ENCODE results near the gene HEMK1.

The HEMK1 gene, protein sequence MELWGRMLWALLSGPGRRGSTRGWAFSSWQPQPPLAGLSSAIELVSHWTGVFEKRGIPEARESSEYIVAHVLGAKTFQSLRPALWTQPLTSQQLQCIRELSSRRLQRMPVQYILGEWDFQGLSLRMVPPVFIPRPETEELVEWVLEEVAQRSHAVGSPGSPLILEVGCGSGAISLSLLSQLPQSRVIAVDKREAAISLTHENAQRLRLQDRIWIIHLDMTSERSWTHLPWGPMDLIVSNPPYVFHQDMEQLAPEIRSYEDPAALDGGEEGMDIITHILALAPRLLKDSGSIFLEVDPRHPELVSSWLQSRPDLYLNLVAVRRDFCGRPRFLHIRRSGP

DNA sequence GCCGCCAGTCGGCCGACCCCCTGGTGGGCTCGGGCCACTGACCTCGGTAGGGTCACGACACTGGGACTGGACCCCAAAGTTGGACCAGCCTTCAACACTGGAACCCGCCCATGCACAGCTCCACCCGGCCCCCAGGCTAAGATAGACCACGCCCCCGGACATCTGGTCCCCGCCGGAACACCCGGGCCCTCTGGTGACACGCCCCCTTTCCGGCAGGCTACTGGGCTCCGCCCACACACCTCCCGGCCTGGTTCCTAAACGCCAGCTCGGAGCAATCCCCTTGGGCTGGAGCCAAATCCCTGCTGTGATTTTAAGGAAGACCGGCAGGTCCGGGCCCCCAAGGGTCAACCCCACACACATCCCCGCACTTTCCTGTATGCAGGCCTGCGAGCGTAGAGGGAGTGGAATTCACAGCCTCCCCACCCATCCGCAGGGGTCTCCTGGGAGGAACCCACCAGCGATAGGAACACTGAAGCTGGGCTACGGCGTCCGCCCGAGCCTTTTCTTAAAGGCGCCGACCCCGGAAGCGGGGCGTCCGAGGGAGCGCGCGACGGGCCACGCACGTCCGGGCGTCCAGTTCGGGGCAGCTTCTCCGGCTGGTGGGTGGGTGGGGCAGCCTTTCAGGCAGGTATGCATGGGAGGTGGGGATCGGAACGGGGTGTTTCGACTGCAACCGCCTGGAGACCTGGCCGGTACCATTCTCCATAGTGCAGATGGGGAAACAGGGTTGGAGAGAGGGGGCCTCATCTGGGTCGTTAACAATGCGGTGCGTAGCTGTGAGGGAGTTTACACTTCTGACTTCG lies at the start of gene HEMK1:
TSS of gene HEMK1 (plus strand) at position 576 of the 803 bp plus-strand sequence. CDS start 1,583 bp downstream, outside the sequence.
- DNase-seq, result peak; percentile 90

DNA sequence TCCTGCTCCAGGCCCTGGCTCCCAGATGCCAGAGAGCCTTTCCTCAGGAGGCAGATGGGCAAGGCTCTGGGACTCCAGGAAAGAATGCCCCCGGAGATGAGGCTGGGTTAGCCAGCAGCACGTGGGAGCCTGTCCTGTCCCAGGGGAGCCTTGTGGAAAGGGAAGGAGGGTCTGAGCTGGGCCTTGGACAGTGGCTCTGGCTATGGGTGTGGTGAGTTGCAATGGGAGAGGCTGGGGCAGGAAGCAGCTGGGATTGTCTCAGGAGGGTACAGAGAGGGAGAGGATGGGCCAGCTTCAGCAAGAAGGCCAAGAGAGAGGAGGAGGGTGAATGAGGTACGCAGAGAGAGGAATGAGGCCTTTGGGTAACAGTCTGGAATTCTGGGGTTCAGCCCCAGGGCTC lies 48.5 kb upstream of the HEMK1 start:
- DNase-seq, result no peak

DNA sequence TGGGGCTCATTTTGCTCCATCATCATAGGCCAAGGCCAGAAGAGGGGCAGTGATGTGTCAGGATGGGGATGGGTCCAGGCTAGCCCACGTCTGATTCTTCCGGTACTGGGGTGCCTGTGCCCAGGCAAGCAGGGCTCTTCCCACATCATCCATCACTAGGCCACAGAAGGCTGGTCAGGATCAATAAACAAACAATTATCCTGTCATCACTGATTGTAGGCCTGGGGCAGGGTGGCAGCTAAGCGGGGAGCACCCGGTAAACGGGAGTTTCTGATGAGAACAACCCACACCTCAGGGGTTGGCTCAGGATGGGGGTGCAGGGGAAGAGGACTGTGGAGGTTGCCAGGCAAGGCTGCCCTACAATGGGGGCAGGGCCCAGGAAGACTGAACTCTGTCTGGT lies 47.8 kb upstream of the HEMK1 start:
- DNase-seq, result no peak

DNA sequence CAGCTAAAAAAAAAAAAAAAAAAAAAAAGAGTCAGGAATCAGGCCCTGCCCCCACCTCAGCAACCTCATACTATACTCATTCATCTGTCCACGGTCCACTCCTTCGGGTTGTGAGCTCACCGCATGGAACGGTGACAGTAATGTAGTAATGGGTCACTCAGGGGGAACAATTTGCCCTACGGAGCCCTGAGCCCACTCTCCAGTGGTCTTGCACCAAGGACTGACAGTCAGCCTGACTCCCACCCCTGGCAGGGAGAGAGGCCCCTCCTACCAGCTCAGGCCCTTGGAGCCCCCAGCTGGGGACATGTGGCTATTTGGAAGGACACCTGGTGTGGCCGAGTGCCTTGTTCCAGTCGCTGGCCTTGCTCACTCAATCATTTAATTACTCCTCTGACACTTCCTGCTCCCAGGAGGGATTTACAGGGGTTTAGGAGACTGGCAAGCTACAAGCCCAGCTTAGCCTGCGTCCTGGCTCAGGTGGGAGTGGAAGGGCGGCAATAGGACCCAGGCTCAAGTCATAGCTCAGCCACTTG lies 46.0 kb upstream of the HEMK1 start:
- DNase-seq, result no peak

DNA sequence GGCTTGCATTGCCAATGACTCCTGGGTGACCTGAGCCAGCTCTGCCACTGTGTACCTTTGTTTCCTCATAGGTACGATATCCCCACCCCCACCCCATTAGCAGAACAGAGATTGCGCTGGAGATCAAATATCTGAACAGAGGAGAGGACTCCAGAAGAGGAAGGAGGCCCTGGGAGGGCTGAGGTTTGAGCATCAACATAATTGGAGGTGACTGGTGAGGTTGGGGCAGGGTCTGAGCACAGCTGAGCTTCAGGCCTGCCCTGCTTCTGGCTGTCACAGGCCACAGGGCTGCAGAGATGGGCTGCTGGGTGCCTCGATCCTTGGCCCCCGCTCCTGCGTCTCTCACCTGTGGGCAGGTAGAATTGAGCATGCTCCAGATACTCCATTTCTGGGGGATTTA lies 44.6 kb upstream of the HEMK1 start:
- DNase-seq, result no peak

DNA sequence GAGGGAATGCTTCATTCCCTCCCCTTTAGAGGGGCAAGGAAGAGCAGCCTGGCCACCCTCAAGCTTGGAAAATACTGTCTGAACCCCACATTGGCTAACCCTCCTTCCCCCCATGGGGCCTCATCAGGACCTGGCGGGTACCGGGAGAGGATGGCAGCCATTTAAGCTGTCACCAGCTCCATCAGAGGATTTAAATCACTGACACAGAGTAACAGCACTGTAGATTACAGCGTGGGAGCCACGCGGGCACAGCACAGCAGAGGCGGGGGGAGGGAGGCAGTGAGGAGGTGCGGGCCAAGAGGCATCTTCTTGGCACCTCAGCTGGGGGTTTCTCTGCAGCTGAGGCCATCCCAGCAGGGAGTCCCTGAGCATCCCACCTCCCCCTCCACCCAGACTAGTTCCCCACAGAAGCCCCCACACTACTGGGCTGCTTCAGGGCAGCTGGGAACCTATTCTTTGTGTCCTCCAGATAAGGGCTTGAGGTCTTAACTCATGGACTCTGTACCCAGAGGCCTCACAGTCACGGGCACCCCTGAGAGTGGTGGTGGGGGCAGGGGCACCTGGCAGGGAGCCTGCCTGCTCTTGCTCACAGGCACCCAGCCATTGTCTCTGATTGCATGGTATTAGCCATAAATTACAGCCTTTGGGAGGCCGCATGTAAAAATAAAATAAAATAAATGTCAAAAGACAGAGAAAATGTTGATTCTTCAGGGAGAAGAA lies 44.0 kb upstream of the HEMK1 start:
- DNase-seq, result no peak

DNA sequence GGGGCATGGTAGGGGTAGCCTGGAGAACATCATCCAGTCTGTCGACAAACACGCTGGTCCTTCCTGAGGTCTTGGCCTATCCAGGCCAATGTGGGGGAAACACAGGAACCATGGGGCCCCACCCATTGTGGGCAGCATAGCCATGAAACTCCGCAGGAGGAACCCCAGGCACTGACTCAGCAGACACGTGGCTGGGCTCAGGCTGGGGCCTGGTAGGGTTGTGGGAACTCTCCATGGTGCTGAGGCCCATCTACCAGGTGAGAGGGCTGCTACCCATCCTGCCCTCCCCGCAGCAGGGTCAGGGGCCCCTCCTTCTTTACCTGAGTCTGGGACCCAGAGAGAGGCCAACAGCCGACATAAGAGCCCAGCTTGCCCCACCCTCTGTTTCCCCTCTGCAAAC lies 43.3 kb upstream of the HEMK1 start:
- peak; percentile 32 for DNase-seq

DNA sequence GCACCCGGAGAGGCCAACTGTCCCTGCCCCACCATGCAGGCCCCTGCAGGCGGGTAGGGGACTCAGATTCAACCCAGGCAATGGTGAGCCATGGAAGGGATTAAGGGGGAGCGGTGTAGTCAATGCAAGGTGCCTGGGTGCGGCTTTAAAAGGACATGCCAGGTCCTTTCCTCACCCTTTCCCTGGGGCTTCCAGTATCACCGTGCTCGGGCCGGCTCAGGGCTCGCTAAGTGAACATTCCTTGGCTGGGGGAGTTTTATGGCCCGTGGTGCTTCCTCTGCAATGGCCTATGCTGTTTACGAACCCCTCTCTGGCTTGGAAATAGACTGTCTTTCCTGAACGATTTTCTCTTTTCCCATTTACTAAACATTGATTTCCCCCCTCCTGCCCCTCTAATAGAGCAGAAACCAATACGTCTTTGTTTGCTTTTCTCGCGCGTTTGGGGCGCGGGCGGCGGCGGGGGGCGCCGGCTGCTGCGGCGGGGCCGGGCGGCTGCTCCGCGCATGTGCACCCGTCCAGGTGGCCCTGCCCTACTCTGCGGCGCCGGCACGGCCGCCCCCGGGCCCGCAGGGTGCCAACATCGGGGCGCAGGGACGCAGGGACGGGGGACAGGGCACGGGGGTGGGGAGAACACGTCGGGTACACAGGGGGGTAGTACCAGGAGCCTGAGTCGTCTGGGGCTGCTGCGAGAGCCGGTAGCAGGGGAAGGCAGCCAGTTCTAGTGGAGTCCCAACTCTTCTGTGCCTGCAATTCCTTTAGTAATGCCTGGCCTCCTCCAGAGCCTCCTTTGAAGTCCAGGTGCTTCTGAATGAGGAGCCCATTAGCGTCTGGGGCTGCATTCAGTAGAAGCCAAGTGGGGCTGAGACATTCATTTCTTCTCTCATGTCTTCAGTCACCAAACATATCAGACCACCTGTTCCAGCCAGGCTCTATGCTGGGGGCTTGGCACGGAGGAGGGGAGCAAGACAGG lies 39.0 kb upstream of the HEMK1 start:
- DNase-seq, result no peak

DNA sequence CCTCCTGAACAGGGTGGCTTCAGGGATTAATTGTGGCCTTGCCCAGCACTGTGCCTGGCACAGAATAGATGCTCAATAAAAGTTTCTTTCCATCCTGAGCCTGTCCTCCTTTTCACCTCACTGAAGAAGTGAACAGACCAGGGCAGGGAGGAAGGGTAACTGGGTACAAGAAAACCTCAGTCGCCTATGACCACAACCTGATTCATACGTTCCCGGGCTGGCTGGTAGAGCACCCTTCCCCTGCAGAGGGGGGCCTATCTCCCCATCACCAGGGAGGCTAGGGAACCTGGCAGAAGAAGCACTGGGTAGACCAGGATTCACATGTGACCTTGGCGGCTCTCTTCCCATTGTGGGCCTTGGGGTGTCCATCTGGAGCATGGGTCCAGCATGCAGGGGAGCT lies 38.1 kb upstream of the HEMK1 start:
- no peak for DNase-seq

DNA sequence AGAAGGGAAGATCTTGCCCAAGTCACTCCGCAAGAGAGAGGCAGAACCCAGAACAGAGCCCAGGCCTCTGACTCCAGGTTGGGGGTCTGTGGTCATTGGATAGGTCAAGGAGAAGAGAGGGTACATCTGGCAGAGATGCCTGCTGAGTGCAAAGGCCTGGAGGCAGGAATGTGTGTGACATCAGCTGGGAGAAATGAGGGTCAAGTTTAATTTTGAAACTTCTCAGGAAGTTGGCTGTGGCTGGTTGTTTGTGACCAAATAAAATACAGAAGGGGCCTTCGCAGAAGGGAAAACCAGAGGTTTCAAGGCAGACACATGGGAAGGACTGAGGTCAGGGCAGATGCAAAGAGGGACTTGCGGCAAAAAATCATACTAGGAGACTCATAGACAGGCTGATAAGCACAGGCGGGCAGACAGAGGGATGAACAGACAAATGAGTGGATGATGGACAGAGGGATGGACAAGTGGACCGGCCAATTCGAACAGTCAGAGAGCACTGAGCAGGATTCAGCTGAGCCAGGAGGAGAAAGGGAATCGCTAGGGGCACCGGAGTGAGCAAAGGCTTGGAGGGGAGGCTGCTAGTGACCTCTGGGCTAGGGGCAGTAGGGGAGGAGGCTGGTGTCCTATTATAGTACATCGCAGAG lies 37.1 kb upstream of the HEMK1 start:
- no peak for DNase-seq

DNA sequence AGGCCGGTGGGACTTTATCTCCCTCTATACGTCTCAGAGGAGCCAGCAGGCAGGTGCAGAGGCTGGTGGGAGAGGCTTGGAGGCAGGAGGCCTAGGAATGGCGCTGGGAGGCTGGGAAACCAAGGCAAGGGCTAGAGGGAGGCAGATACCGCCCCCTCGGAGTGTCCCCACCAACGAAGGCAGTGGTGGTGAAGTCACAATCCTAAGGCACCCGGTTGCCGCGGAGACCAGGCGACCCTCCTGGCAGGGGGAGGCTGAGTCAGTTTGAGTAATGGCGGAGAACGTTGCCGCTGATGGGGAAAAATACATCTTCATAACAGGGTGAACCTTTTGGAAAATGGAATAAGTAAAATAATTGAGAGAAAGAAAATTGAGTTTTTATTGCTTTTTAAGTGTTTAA lies 36.0 kb upstream of the HEMK1 start:
- DNase-seq, result no peak

DNA sequence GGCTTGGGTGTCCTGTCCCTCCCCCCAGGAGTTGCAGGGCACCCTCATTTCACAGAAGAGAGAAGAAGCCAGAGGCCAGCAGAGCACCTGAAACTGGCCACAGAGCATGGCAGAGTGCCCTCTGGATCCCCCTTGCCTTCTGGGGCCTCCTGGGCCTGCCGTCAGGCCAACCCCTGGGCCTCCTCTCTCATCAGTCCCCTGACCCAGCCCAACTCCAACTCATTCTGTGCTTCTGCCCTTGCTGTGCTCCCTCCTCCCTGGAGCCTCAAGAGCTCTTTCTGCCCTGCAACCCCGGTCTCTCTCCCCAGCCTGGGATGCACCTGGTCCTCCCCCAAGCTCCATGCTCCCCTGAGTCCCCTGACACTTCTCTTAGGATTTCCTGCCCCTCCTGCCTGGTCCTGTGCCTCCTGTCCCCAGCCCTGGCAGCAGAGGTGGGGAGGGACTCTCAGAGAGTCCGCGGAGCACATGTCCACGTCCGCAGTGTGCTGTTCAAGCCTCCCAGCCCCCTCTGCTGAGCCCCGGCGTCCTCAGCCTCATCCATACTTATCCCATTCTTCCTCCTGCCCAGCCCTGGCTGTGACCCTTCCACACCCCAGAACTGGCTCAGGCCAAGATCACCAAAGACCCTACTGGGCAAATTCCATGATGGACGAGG lies 35.4 kb upstream of the HEMK1 start:
- DNase-seq, result no peak

DNA sequence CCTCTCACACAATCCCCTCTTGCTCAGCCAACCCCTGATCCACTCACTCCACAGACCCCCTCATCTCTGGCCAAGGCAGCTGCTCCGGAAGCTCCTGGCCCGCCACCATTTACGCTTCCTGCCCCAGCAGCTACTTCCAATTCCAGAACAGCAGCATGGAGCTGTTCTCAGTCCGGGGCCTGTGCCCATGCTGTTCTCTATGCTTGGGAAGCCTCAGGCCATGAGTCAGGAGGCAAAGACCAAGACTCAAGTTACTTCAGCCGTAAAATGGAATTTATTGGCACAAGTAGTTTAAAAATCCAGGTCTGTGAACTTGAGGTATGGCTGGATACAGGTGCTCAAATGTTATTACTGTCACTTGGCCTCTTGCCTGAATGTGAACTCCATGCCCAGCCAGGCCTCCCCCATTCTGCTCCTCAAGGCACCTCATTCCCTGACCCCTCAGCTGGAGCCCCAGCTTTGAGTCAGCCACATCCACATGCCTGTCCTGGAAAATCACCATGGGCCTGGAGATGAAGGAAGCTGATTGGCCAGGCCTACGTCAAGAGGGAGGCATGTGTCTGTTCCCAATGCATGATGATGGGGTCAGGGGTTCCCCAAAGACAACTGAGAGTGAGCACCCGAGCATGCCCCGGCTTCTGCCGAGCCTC lies 34.5 kb upstream of the HEMK1 start:
- DNase-seq, result no peak

DNA sequence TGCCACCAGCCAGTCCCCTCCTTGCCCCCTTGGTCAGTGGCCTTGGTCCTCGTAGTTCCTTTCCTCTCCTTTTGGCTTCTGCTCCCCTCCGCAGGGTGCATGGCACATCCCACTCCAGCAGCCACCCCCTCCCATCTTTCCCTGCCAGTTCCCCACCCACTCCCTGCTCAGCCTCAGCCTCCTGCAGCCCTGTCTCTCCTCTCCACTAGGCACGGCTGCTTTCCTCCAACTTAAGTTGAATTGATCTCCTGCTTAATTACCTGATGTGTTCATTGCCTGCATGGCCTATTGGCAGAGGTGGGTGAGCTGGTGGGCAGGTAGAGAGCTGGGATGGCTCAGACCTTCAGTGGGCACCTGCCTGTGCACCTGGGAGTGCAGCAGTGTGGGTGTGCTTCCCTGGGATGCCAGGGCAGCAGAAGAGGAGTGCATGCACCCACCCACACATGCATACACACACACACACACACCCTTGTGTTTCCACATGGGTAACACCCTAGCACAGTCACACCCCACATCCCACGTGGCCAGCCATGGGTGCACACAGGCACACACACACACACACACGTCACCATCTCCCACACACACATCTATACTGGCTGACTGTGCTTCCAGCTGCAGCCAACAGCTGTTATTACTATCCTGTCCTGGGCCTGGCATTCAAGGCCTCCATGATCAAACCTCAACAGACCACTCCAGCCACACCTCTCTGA lies 32.7 kb upstream of the HEMK1 start:
- no peak for DNase-seq

DNA sequence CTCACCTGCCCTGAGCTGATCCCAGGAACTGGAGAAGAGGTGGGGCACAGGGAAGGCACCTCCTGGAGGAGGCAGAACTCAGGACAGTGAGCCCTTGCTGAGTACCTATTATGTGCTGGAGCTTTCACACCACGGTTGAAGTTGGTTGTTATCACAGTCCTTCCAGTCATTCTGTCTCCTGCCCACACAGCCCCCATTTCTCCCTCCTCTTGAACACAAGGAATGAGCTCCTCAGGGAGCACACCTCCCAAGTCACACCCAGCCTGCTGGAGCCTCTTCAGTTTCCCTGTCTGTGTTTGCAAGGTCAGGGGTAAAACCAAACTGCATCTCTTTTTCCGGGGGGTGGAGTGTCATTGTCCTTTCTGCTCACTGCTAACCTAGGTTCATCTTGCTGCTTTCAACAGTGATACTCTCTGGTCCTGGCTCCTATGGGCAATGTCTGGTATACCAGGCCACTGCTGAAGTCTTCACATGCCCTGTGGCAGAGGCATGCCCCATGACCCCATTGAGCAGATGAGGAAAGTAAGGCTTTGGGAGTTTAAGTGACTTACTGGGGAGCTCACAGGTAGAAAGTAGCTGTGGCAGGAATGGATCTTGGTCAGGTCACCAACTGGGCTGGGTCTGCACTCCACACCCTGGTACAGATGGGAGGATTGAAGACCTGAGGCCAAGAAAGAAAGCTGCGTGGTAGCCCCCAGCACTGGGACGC lies 31.7 kb upstream of the HEMK1 start:
- no peak for DNase-seq

DNA sequence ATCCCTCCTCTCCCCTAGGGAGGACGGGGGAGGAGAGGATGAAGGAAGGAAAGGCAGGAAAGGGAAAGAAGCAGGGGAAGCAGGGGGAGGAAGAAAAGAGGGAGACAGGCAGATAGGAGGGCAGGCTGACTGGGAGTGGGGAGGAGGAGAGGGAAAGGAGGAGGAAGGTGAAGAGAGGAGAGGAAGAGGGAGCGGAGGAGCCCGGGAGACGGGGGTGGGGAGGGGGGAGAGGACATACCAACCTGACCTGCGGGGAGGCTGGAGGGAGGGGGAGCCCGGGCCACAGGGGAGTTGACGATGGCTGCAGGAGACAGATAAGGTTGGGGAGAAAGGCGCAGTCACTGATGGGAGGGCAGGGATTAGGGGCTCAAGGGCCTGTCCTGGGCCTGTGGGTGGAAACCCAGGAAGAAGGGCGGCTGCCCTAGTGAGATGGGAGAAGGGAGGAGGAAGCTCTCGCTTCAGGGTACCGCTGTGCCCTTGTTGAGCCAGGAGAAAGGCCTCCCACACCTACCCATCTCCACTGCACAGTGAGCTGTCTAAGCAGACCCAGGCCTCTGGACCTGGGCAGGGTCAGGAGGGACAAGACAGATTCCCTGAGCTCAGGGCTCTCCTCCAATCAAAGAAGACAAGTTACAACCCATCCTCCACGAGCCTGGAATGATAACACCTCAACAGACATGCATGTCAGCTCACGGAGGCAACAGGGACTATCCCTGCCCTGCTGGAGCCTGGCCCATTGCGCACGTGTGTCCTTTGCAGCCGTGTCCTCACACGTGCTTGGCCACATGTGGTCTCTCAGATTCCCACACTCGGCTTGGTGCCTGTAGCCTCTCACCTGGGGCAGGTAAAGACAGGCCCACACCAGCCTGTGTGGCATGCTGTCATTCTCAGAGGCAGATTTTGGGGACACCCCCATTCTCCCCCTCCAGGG lies 29.7 kb upstream of the HEMK1 start:
- no peak for DNase-seq

DNA sequence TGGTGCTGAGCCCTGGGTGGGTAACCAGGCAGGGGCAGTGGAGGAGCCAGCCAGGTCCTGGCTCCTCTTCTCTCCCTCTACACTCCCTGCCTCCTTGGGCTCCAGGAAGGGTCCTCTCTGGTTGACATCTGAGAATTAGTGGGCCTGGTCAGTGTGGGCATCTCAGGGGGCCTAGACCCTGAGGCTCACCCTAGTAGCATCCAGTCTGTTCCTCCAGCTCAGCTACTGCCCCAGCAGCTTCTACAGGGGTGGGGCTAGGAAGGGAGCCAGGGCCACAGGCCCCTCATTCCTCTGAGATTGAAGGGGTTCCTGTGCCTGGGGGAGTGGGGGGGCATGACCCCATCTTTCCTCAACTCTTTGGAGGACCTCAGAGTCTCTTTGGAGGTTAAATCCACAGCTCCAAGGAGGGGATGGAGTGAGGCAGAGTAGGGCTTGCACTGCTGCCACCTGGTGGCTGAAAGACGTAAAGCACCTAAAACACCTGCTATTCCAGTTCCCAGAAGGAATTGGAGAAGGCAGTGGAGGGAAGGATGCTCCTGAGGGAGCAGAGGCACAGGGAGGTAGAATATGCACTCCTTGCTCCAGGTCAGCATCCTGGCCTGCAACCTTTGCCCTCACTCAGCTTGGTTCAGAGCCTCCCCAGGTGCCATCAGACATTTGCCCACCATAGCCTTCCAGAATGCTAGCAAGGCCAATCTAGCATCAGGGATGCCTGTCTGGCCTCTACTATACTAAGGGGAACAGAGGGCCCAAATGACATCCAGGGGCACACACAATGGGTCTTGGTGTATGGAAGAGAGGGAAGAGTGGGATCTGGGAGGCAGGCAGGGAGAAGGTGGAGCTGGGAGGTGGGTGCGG lies 26.9 kb upstream of the HEMK1 start:
- DNase-seq, result peak; percentile 72
